Colonic mucosa (tissue), 4 donors: ENCODE results near the gene UBE2Q2. TPM values are rescaled to one million over a fixed set of nuclear protein-coding genes. Genes with fewer than 3 reads are reported as not detected.

Experiments used
- DNase-seq: peaks from one replicate; pipeline ENCODE4 v3.0.0-alpha.2; 2020
- H3K27ac ChIP-seq: fragments of 200-600 bp; one replicate; pipeline ENCODE4 v1.8.0; 2021
- H3K27me3 ChIP-seq: fragments of 200-600 bp; one replicate; pipeline ENCODE4 v1.8.0; 2021
- H3K36me3 ChIP-seq: fragments of 200-600 bp; one replicate; pipeline ENCODE4 v1.8.0; 2021
- H3K4me1 ChIP-seq: fragments of 200-600 bp; one replicate; pipeline ENCODE4 v1.8.0; 2021; ENCODE audit warnings: mild to moderate bottlenecking
- H3K4me3 ChIP-seq: fragments of 200-600 bp; one replicate; pipeline ENCODE4 v1.8.0; 2021
- H3K9ac ChIP-seq, 2 donors: one replicate each; pipeline ENCODE4 v1.7.0; 2013; ENCODE audit warnings: control low read depth in 2 of 2, low read depth in 2 of 2, low read length in 2 of 2
- H3K9me3 ChIP-seq: fragments of 200-600 bp; one replicate; pipeline ENCODE4 v1.8.0; 2021
- intact Hi-C: fragments of 100-400 bp; cut with DNase I; formaldehyde crosslinking; loops from one replicate; pipeline ENCODE4 v1.14.1; 2022
- total RNA-seq, 2 donors: library from RNA; stranded (reverse); fragmentation: NEBNext Ultra II Directional in 1 of 2; extraction: Animal tissue kit (Norgen Biotek cat#: 25700) in 1 of 2; gene quantifications; one replicate each; pipeline ENCODE4 v1.2.1, GENCODE V29; 2021
- TF ChIP-seq, protein P1 (sequence below): fragments of 200-600 bp; IDR thresholded peaks from one replicate; pipeline ENCODE4 v1.8.0; 2022; ENCODE audit warnings: antibody characterized with exemption, mild to moderate bottlenecking
- donor health status: healthy.
- donor health status: DM: no; HTN: no; CAD: no.
- donor health status: DM: no; HTN: no; CAD: no.

Gene UBE2Q2
- total RNA-seq, 2 donors from 2014 or later: 16.6 to 25.1 TPM

- Histone ChIP-seq H3K36me3 (no peaks in the 10 kb centered on the region), H3K9me3 (no peaks in the 10 kb centered on the region), H3K9ac (no peak overlapping the region), H3K4me3 (no peak overlapping the region), H3K27me3 (no peaks in the 10 kb centered on the region), H3K4me1 (no peaks in the 10 kb centered on the region), H3K27ac (no peak overlapping the region)
- intact Hi-C loops: no loop called here
- no peak for DNase-seq
- TF ChIP-seq, protein P1, sequence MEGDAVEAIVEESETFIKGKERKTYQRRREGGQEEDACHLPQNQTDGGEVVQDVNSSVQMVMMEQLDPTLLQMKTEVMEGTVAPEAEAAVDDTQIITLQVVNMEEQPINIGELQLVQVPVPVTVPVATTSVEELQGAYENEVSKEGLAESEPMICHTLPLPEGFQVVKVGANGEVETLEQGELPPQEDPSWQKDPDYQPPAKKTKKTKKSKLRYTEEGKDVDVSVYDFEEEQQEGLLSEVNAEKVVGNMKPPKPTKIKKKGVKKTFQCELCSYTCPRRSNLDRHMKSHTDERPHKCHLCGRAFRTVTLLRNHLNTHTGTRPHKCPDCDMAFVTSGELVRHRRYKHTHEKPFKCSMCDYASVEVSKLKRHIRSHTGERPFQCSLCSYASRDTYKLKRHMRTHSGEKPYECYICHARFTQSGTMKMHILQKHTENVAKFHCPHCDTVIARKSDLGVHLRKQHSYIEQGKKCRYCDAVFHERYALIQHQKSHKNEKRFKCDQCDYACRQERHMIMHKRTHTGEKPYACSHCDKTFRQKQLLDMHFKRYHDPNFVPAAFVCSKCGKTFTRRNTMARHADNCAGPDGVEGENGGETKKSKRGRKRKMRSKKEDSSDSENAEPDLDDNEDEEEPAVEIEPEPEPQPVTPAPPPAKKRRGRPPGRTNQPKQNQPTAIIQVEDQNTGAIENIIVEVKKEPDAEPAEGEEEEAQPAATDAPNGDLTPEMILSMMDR: no peak
These were observed 100.0 kb downstream of the UBE2Q2 start for GRCh38 chr15:75943246-75943645.

- H3K4me3 ChIP-seq: no peak overlapping the region
- no peak for DNase-seq
- no peaks in the 10 kb centered on the region for H3K9me3 ChIP-seq
- H3K9ac ChIP-seq: no peak overlapping the region
- no peak overlapping the region for H3K27ac ChIP-seq
- no peaks in the 10 kb centered on the region for H3K36me3 ChIP-seq
- H3K27me3 ChIP-seq: no peaks in the 10 kb centered on the region
- intact Hi-C loops: no loop called here
- H3K4me1 ChIP-seq: no peaks in the 10 kb centered on the region
- TF ChIP-seq, protein P1: no peak
These were observed 100.5 kb downstream of the UBE2Q2 start for GRCh38 chr15:75943713-75944215.

GRCh38 chr15:75945953-75946352 lies 102.7 kb downstream of the UBE2Q2 start:
- no peaks in the 10 kb centered on the region for H3K9me3 ChIP-seq
- TF ChIP-seq, protein P1: no peak
- H3K4me3 ChIP-seq: no peak overlapping the region
- H3K27ac ChIP-seq: no peak overlapping the region
- no peaks in the 10 kb centered on the region for H3K27me3 ChIP-seq
- intact Hi-C loops: no loop called here
- no peak for DNase-seq
- no peak overlapping the region for H3K9ac ChIP-seq
- no peaks in the 10 kb centered on the region for H3K4me1 ChIP-seq
- H3K36me3 ChIP-seq: no peaks in the 10 kb centered on the region

- H3K9ac ChIP-seq: no peak overlapping the region
- TF ChIP-seq, protein P1: no peak
- intact Hi-C loops: no loop called here
- H3K4me1 ChIP-seq: no peaks in the 10 kb centered on the region
- H3K4me3 ChIP-seq: no peak overlapping the region
- DNase-seq: no peak
- no peaks in the 10 kb centered on the region for H3K9me3 ChIP-seq
- H3K36me3 ChIP-seq: no peaks in the 10 kb centered on the region
- no peaks in the 10 kb centered on the region for H3K27me3 ChIP-seq
- H3K27ac ChIP-seq: no peak overlapping the region
These were observed 103.8 kb downstream of the UBE2Q2 start for GRCh38 chr15:75947092-75947491.

- H3K4me1 ChIP-seq: no peaks in the 10 kb centered on the region
- H3K4me3 ChIP-seq: no peak overlapping the region
- TF ChIP-seq, protein P1: no peak
- no peak overlapping the region for H3K27ac ChIP-seq
- no peak overlapping the region for H3K9ac ChIP-seq
- intact Hi-C loops: no loop called here
- no peaks in the 10 kb centered on the region for H3K27me3 ChIP-seq
- no peaks in the 10 kb centered on the region for H3K36me3 ChIP-seq
- DNase-seq: no peak
- no peaks in the 10 kb centered on the region for H3K9me3 ChIP-seq
These were observed 105.6 kb downstream of the UBE2Q2 start for GRCh38 chr15:75948761-75949296.

Other genes with a start within 250 kb of the UBE2Q2 start
- 10 to 100 TPM; 19.1 to 20.7 TPM for gene SNUPN, start 217.7 kb upstream of the UBE2Q2 start, total RNA-seq
- 10 to 100 TPM; 55.3 to 94.6 TPM for gene IMP3, start 203.2 kb upstream of the UBE2Q2 start, total RNA-seq
- gene SNX33, start 195.5 kb upstream of the UBE2Q2 start, total RNA-seq: 10 to 100 TPM; 26.2 to 28.1 TPM
- gene CSPG4, start 130.6 kb upstream of the UBE2Q2 start, total RNA-seq: 10 to 100 TPM in 1 of 2 donors, 1 to 10 TPM in 1; 2.1 to 12.7 TPM
- gene FBXO22, start 60.4 kb downstream of the UBE2Q2 start, total RNA-seq: 10 to 100 TPM; 30.7 to 40.1 TPM
- gene NRG4, start 169.0 kb downstream of the UBE2Q2 start, total RNA-seq: 1 to 10 TPM; 1.1 to 3.7 TPM
- gene TMEM266, start 216.5 kb downstream of the UBE2Q2 start, total RNA-seq: not detected